GM12891 (cell line): Measurements from ENCODE around the gene VPS13D.

ENCODE experiments used
- POLR2A ChIP-seq: IDR thresholded peaks from 2 replicates; pipeline ENCODE4 v1.6.1; 2011; ENCODE audit warnings: low read depth, low read length, control low read depth
- POLR2AphosphoS5 ChIP-seq: IDR thresholded peaks from 2 replicates; pipeline ENCODE4 v1.6.1; 2011; ENCODE audit warnings: low read depth, low read length, control low read depth

GRCh38 chr1:12406211-12407021 is 176.6 kb downstream of the VPS13D start:
- TF ChIP-seq POLR2AphosphoS5 (no peak), POLR2A (no peak)
